Mesenchymal stem cell (in vitro differentiated cells and primary cell): ENCODE results near the gene SLC25A51.

ENCODE experiments used
- DNase-seq: peaks from one replicate; pipeline ENCODE4 v3.0.0-alpha.2; 2013
- H2AFZ ChIP-seq: one replicate; pipeline ENCODE4 v1.6.1; 2013; ENCODE audit warnings: low read depth, mild to moderate bottlenecking, control low read depth, inconsistent platforms, low read length, moderate library complexity
- H2AK5ac ChIP-seq: 2 replicates; pipeline ENCODE4 v1.6.1; 2013; ENCODE audit warnings: low read length, moderate library complexity, mild to moderate bottlenecking, inconsistent platforms; ENCODE audit not compliant: severe bottlenecking
- H2BK120ac ChIP-seq: one replicate; pipeline ENCODE4 v1.6.1; 2013; ENCODE audit warnings: low read depth, mild to moderate bottlenecking, inconsistent platforms, low read length, moderate library complexity
- H2BK12ac ChIP-seq, 2 experiments: one replicate each; pipeline ENCODE4 v1.6.1; 2013; ENCODE audit warnings: inconsistent platforms in 2 of 2, low read length in 2 of 2, mild to moderate bottlenecking in 2 of 2, moderate library complexity in 2 of 2, control low read depth in 1 of 2
- H2BK15ac ChIP-seq: one replicate; pipeline ENCODE4 v1.6.1; 2013; ENCODE audit warnings: mild to moderate bottlenecking, low read depth, inconsistent platforms; ENCODE audit not compliant: poor library complexity, severe bottlenecking
- H2BK5ac ChIP-seq: 2 replicates; pipeline ENCODE4 v1.6.1; 2013; ENCODE audit warnings: low read depth, mild to moderate bottlenecking, low read length, control low read depth, inconsistent platforms; ENCODE audit not compliant: poor library complexity, severe bottlenecking
- H3K14ac ChIP-seq, 2 experiments: one replicate each; pipeline ENCODE4 v1.6.1; 2013; ENCODE audit warnings: inconsistent platforms in 2 of 2, low read length in 2 of 2, control low read depth in 1 of 2, mild to moderate bottlenecking in 1 of 2, moderate library complexity in 1 of 2
- H3K18ac ChIP-seq, 2 experiments: one replicate each; pipeline ENCODE4 v1.6.1; 2013; ENCODE audit warnings: inconsistent platforms in 2 of 2, low read length in 2 of 2, control low read depth in 1 of 2, low read depth in 1 of 2, mild to moderate bottlenecking in 1 of 2
- H3K23ac ChIP-seq, 2 experiments: one replicate each; pipeline ENCODE4 v1.6.1; 2013; ENCODE audit warnings: inconsistent platforms in 2 of 2, low read length in 2 of 2, mild to moderate bottlenecking in 2 of 2, moderate library complexity in 2 of 2, control low read depth in 1 of 2
- H3K27ac ChIP-seq: 2 replicates; pipeline ENCODE4 v1.5.1; 2013; ENCODE audit warnings: mild to moderate bottlenecking, moderate library complexity, low read length, control low read depth, inconsistent platforms; ENCODE audit not compliant: poor library complexity, severe bottlenecking
- H3K27me3 ChIP-seq, 2 experiments: 2 replicates each; pipeline versions ENCODE4 v1.6.1 to v1.7.0; 2013; ENCODE audit warnings: low read length in 2 of 2, mild to moderate bottlenecking in 2 of 2, moderate library complexity in 2 of 2, control low read depth in 1 of 2, inconsistent platforms in 1 of 2; ENCODE audit not compliant: control insufficient read depth in 1 of 2, insufficient read depth in 1 of 2
- H3K36me3 ChIP-seq, 2 experiments: 2 replicates each; pipeline versions ENCODE4 v1.6.1 to v1.7.0; 2013; ENCODE audit warnings: low read length in 2 of 2, control low read depth in 1 of 2, inconsistent platforms in 1 of 2, low read depth in 1 of 2, mild to moderate bottlenecking in 1 of 2; ENCODE audit not compliant: insufficient read depth in 2 of 2, control insufficient read depth in 1 of 2
- H3K4ac ChIP-seq, 2 experiments: one replicate each; pipeline ENCODE4 v1.6.1; 2013; ENCODE audit warnings: inconsistent platforms in 2 of 2, low read length in 2 of 2, mild to moderate bottlenecking in 2 of 2, moderate library complexity in 2 of 2, control low read depth in 1 of 2, low read depth in 1 of 2
- H3K4me1 ChIP-seq: 2 replicates; pipeline ENCODE4 v1.6.1; 2013; ENCODE audit warnings: low read depth, low read length, control low read depth; ENCODE audit not compliant: control insufficient read depth, insufficient read depth
- H3K4me2 ChIP-seq: 2 replicates; pipeline ENCODE4 v1.6.1; 2013; ENCODE audit warnings: low read length, mild to moderate bottlenecking, inconsistent platforms; ENCODE audit not compliant: poor library complexity, severe bottlenecking
- H3K4me3 ChIP-seq, 2 experiments: 2 replicates each; pipeline versions ENCODE4 v1.5.1 to v1.7.0; 2013; ENCODE audit warnings: low read length in 2 of 2, mild to moderate bottlenecking in 2 of 2, control low read depth in 1 of 2, low read depth in 1 of 2; ENCODE audit not compliant: insufficient read depth in 1 of 2
- H3K79me1 ChIP-seq: replicated peaks from 2 replicates; pipeline ENCODE4 v1.6.1; 2013; ENCODE audit warnings: mild to moderate bottlenecking, control low read depth, low read length, inconsistent platforms; ENCODE audit not compliant: poor library complexity, severe bottlenecking
- H3K9ac ChIP-seq: 2 replicates; pipeline ENCODE4 v1.7.0; 2013; ENCODE audit warnings: mild to moderate bottlenecking, low read length, moderate library complexity
- H3K9me3 ChIP-seq: 2 replicates; pipeline ENCODE4 v1.7.0; 2013; ENCODE audit warnings: mild to moderate bottlenecking, low read length; ENCODE audit not compliant: control insufficient read depth
- H4K8ac ChIP-seq: one replicate; pipeline ENCODE4 v1.6.1; 2013; ENCODE audit warnings: inconsistent platforms, mild to moderate bottlenecking, low read length, moderate library complexity
- H4K91ac ChIP-seq: one replicate; pipeline ENCODE4 v1.6.1; 2013; ENCODE audit warnings: mild to moderate bottlenecking, low read length, inconsistent platforms
- WGBS: methylation state at CpG from one replicate; pipeline ENCODE4 v1.1.7; 2013; ENCODE audit warnings: mixed read lengths; 5-methylcytosine and 5-hydroxymethylcytosine counted together

The SLC25A51 gene

DNA sequence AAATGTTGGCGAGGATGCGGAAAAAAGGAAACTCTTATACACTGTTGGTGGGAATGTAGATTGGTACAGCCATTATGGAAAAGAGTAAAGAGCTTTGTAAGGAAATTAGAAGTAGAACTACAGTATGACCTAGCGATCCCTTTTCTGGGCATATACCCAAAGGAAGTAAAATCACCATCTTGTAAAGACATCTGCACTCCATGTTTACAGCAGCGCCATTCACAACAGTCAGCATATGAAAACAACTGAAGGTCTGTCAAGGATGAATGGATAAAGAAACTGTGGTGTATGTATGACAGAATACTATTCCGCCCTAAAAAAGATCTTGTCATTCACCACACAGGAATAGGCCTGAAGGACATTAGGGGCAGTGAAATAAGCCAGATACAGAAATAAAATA is 27.7 kb upstream of the SLC25A51 start:
- Histone ChIP-seq H3K14ac (no peak overlapping the region), H3K79me1 (peaks cover 26% of the 10 kb centered on the region), H2AFZ (no peak overlapping the region), H3K36me3 (peaks cover 18 to 49% of the 10 kb centered on the region in 2 experiments), H3K4ac (no peak overlapping the region), H3K4me3 (no peak overlapping the region), H3K23ac (no peak overlapping the region), H3K4me1 (peaks cover 25% of the 10 kb centered on the region), H3K9me3 (no peaks in the 10 kb centered on the region), H2BK120ac (no peak overlapping the region), H4K8ac (no peak overlapping the region), H4K91ac (no peak overlapping the region), H3K27ac (no peak overlapping the region), H3K27me3 (no peaks in the 10 kb centered on the region), H2AK5ac (no peak overlapping the region), H3K4me2 (no peak overlapping the region), H2BK15ac (no peak overlapping the region), H3K18ac (no peak overlapping the region), H2BK12ac (no peak overlapping the region), H3K9ac (no peak overlapping the region), H2BK5ac (no peak overlapping the region)
- 97% methylated on average over 3 of the region's 5 CpGs for WGBS
- no peak for DNase-seq

- H3K18ac ChIP-seq = peak overlapping the region; percentile 71 to 85
- DNase-seq = peak; percentile 88
- peaks cover 18 to 53% of the 10 kb centered on the region in 2 experiments for H3K36me3 ChIP-seq
- H3K14ac ChIP-seq = peak overlapping the region in 1 of 2 experiments; percentile 51
- no peak overlapping the region for H3K4me2 ChIP-seq
- 31% methylated on average over 11 of the region's 11 CpGs for WGBS
- H2AFZ ChIP-seq = no peak overlapping the region
- peak overlapping the region; percentile 6 to 94 for H3K4ac ChIP-seq
- H4K91ac ChIP-seq = peak overlapping the region; percentile 70
- H3K27me3 ChIP-seq = no peaks in the 10 kb centered on the region
- no peak overlapping the region for H2BK5ac ChIP-seq
- peak overlapping the region in 1 of 2 experiments; percentile 91 for H2BK12ac ChIP-seq
- H4K8ac ChIP-seq = peak overlapping the region; percentile 16
- peaks cover 43% of the 10 kb centered on the region for H3K4me1 ChIP-seq
- H3K27ac ChIP-seq = peak overlapping the region; percentile 33
- H3K9me3 ChIP-seq = no peaks in the 10 kb centered on the region
- H2BK120ac ChIP-seq = no peak overlapping the region
- H3K79me1 ChIP-seq = peaks cover 25% of the 10 kb centered on the region
- no peak overlapping the region for H3K4me3 ChIP-seq
- H3K9ac ChIP-seq = no peak overlapping the region
- no peak overlapping the region for H3K23ac ChIP-seq
- peak overlapping the region; percentile 30 for H2AK5ac ChIP-seq
- peak overlapping the region; percentile 29 for H2BK15ac ChIP-seq
Measured at GRCh38 chr9:37929441-37929895, 25.5 kb upstream of the SLC25A51 start.

DNA sequence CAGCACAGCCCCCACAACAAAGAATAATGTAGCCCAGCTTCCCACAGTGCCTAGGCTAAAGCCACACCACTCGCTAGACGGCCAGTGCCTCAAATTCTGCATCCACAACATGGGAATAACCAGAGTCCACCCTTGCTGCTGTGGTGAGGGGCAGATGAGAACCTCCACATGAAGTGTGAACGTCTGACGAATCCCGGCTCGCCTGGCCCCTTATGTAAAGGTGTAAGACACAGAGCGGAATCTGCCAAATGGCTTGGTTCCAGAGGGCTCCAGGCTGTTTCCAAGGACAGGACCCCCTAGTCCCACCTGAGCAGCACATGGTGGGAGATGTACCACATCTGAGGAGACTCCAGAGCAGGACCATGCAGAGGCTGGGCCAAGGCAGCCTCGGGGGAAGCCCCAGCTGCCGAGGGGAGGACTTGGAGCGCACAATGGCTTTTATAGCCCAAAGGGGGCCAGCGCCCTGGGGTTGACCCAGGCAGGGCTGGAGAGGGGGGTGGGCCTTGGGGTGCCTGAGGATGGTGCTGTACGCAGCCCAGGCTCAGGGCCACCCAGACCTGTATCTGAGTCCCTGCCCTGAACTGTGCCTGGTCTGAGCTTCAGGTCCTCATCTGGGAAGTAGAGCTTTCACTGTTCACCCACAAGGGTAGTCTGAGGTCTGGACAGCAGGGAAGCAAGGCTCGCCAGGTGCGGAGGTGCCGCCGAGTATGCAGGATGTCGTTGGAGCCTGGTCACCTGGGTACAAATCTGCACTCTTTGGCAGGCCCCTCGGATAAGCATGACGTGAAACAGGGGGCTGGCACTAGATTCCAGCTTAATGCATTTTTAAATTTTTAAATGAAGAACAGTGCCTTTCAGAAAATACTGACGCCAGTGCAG is 24.9 kb upstream of the SLC25A51 start:
- Histone ChIP-seq H3K4me2 (no peak overlapping the region), H2BK120ac (peak overlapping the region; percentile 45), H3K27ac (peak overlapping the region; percentile 33), H3K9ac (no peak overlapping the region), H3K14ac (peak overlapping the region in 1 of 2 experiments; percentile 13), H3K18ac (peak overlapping the region; percentile 71 to 85), H3K36me3 (peaks cover 18 to 52% of the 10 kb centered on the region in 2 experiments), H2BK15ac (peak overlapping the region; percentile 75), H3K4me3 (no peak overlapping the region), H3K4me1 (peaks cover 42% of the 10 kb centered on the region), H3K4ac (peak overlapping the region in 1 of 2 experiments; percentile 6), H2AFZ (no peak overlapping the region), H2BK5ac (no peak overlapping the region), H4K8ac (peak overlapping the region; percentile 58), H2AK5ac (no peak overlapping the region), H3K27me3 (no peaks in the 10 kb centered on the region), H3K79me1 (peaks cover 21% of the 10 kb centered on the region), H4K91ac (no peak overlapping the region), H3K23ac (no peak overlapping the region), H2BK12ac (peak overlapping the region; percentile 11 to 49), H3K9me3 (no peaks in the 10 kb centered on the region)
- DNase-seq = no peak
- WGBS = 94% methylated on average over 20 of the region's 20 CpGs
